Stimulated activated CD8-positive, alpha-beta memory T cell treated with anti-CD3 and anti-CD28 coated beads, Interleukin-12 subunit alpha, Interleukin-12 subunit beta, amount 100 ng/mL, for 4 hours (primary cell): ENCODE measurements around the gene DLD.
"Not testable (repeated sequence)": the region's sequence is repeated elsewhere in the genome, so short reads cannot be mapped to it uniquely, and the experiment has no call there.

Experiments used
- DNase-seq: peaks from one replicate; pipeline ENCODE4 v3.0.0-alpha.2; 2020; ENCODE audit warnings: low read depth

The DLD gene, protein sequence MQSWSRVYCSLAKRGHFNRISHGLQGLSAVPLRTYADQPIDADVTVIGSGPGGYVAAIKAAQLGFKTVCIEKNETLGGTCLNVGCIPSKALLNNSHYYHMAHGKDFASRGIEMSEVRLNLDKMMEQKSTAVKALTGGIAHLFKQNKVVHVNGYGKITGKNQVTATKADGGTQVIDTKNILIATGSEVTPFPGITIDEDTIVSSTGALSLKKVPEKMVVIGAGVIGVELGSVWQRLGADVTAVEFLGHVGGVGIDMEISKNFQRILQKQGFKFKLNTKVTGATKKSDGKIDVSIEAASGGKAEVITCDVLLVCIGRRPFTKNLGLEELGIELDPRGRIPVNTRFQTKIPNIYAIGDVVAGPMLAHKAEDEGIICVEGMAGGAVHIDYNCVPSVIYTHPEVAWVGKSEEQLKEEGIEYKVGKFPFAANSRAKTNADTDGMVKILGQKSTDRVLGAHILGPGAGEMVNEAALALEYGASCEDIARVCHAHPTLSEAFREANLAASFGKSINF

DNA sequence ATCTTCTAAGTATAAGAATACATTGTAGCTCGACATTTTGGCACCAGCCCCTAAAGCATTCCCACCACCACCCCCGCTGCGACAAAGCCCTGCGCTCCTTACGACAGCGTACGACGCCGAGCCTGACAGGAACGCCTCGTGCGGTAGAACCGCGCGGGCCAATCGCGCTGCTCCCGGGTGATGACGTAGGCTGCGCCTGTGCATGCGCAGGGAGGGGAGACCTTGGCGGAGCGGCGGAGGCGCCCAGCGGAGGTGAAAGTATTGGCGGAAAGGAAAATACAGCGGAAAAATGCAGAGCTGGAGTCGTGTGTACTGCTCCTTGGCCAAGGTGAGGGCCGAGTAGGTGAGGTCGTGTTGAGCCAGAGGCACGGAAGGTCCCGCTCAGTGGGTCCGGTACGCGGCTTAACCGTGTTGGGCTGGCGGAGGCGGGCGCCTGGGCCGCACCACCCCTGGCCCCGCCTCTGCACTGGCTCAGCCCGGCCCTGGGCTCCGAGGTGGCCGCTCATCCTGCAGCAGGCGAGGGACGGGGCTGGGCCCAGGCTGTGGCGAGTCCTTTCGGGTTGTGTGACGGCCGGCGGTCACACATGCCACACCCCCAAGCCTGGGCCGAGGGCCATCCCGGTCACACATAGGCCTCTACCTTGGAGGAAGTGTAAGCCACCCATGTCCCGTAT is at the start of gene DLD:
Gene DLD (plus strand): TSS at position 222 of the 674 bp plus-strand sequence. CDS start 68 bp downstream, at position 290.
- peak; percentile 88 for DNase-seq

DNA sequence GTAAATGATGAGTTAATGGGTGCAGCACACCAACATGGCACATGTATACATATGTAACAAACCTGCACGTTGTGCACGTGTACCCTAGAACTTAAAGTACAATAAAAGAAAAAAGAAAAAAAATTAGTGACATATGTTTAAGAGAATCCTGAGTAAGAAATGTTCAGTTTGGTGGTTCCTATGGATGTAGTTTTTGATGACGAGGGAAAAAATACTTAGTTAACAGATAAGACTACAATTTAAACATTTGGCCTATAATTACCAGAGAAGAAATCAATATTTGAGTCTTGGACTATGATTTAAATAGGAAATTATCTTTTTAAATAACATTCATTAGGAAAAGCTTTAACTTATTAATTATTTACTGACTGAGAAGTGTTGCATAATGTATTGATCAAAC is 48.8 kb upstream of the DLD start:
- DNase-seq = no peak

DNA sequence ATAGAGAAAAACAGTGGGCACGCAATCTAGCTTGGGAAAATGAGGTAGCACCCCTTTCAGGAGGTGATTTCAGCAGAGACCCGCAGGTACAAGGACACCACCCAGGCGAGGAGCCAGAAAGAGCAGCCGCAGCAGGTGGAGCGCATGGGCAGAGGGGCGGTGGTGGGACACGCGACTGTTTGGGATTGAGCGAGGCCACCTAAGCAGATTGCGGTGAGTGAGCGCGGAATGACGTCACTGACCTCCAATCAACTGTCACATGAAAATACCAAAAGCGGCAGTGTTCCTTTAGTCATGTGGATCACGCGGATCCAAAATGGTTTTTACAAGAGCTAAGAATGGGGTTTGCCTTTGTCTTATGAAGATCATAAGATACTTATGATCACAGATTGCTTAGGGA is 47.8 kb upstream of the DLD start:
- DNase-seq = no peak

DNA sequence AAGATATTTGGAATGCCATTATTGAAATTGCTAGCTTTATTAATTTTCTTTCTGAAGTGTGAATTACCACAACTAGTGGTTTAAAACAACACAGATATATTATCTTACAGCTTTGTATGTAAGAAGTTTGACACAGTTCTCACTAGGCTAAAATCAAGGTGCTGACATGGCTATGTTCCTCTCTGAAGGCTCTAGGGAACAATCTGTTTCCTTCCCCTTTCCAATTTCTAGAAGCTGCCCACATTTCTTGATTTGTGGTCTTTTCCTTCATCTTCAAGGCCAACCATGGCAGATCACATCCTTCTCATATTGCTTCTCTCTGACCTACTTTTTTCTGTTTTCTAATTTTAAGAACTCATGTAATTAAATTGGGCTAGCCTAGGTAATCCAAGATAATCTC is 44.7 kb upstream of the DLD start:
- DNase-seq = no peak

GRCh38 chr7:107847168-107847835 is 43.7 kb upstream of the DLD start:
- DNase-seq = no peak

- DNase-seq = not testable (repeated sequence)
These were observed 43.2 kb upstream of the DLD start for GRCh38 chr7:107847836-107848175.

DNA sequence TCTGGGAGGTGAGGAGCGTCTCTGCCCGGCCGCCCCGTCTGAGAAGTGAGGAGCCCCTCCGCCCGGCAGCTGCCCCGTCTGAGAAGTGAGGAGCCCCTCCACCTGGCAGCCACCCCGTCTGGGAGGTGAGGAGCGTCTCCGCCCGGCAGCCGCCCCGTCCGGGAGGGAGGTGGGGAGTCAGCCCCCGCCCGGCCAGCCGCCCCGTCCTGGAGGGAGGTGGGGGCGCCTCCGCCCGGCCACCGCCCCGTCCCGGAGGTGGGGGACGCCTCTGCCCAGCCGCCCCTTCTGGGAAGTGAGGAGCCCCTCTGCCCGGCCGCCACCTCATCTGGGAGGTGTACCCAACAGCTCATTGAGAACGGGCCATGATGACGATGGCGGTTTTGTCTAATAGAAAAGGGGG is 42.8 kb upstream of the DLD start:
- not testable (repeated sequence) for DNase-seq

GRCh38 chr7:107850216-107850615 is 40.8 kb upstream of the DLD start:
- no peak for DNase-seq

- DNase-seq = no peak
These were observed 40.3 kb upstream of the DLD start for GRCh38 chr7:107850643-107851042.

- DNase-seq = no peak
These were observed 36.5 kb upstream of the DLD start for GRCh38 chr7:107854454-107854853.

DNA sequence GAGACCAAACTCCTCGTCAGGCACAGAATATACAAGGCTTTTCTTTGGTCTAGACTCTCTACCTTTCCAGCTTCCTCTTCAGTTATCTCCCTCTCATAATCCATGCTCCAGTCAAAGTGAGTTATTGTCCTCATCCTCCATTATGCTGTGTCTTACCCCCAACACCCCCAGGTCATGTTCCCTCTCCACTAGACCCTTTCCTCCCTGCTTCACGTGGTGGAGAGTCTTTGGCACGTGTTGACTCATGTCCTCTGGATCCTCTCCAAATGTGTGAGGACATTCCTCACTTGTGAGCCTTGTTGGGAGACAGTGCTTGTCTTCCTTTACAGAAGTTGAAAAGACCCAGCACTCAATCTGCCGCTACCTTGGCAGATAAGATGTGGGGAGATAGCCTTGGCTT is 36.0 kb upstream of the DLD start:
- DNase-seq = no peak

DNA sequence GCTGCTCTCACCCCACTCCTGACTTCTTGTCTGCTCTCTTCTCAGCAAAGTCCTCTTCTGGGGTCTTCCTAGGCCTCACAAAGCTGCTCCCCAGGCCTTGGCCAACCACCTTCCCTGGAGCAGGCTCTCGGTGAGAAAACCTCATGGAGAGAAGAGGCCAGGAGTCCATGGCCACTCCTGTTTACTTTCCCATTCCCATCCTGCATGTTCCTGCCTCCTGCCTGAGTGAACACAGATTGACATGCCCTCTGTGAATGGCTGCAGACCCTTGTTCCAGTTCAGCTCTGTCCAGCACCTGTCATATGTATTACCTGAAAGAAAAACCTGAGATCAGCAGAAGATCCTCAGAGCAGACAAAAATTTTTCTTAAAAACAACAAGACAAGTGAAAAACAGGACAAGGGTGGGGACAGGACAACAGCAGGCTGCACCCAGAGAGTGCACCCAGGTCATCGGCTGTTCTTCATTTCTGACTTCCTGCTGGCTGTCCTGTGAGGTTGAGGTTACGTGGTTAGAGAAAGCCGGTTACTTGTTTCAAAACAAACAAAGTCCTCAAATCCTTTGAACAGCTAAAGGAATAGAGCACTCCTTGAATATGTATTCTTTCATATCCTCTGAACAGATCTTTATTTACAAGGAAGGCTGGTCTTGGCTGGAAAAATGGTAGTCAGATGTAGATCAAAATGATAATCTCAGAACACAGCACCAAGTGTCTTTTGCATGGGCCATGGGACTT is 34.0 kb upstream of the DLD start:
- DNase-seq = no peak

DNA sequence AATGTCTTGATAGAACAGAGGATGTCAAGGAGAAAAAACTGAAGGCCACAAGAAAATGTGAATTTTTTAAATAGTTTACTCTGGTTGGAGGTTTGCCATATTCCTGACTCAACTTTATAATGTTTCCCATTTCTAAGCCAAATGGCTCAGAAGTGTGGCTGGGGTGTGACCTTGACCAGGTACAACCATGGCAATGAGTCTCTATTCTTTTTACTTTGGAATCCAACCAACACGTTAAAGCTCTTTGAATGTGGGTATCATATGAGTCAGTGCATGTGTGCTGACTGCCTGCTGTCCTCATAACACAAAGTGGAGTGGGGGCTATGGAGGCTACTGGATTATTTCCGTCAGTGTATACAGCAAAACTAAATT is 33.5 kb upstream of the DLD start:
- no peak for DNase-seq

DNA sequence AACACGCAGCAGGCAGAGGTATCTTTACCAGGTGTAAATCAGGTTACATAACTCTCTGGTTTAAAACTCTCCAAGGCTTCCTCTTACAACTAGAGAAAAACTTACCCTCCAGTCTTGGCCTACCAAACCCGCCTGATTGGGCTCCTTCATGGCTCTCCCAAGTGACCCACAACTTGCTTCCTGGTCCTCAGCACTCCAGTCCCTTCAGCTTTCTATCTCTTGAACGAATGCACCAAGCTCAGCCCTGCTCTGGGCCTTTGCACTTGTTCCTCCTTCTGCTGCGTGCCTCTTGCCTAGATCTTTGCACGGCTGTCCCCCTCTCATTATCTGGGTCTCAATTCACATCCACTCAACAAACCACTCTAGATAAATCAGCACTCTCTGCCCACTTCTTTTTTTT is 32.7 kb upstream of the DLD start:
- no peak for DNase-seq

GRCh38 chr7:107860279-107860961 is 30.6 kb upstream of the DLD start:
- no peak for DNase-seq

GRCh38 chr7:107860981-107861652 is 29.9 kb upstream of the DLD start:
- DNase-seq = no peak

DNA sequence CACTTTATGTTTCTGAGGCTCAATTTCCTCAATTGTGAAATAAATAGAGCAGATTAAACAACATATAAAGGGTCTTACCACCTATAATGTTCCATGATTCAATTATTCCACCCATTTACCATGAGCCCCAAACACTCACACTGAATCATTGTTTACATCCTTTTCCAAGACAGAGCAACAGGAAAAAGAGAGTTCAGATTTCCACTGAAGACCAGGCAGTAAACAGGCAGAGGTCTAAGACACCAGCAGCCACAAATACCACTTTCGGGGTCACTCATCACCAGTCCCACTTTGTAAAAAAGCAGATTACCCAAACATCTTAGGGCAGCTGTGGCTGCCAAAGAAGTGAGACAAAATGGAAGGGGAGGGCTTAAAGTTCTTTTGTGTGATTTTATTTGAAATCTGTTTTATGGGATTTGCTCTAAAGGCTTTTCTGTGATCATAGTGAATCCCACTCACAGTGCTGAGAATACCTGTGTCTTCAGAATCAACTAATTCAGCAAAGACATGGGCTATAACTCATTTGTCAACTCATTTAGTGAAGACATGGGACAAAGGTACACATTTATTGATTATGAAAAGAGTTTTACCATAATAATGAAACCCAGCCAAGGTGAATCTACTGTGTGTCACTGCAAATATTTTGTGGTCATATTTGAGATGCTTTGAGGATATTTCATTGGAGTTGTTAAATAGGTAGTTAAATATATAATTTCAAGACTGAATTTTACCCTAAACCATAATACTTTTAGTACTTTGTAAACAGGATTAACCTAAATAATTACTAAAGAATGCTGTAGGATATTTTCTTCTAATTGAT is 24.8 kb upstream of the DLD start:
- DNase-seq = no peak

GRCh38 chr7:107867858-107868466 is 23.0 kb upstream of the DLD start:
- DNase-seq = no peak

GRCh38 chr7:107870427-107871000 is 20.5 kb upstream of the DLD start:
- DNase-seq = no peak
